MM.1S (cell line): Measurements from ENCODE around the gene WDR13.
"Not testable (repeated sequence)": the region's sequence is repeated elsewhere in the genome, so short reads cannot be mapped to it uniquely, and the experiment has no call there.

Source experiments
- DNase-seq: peaks from one replicate; pipeline ENCODE4 v3.0.0-alpha.2; 2015
- H2AFZ ChIP-seq: fragments of 300-600 bp; sonication (generic); 2 replicates; pipeline ENCODE4 v1.6.0; 2016; ENCODE audit warnings: antibody characterized with exemption, low read length
- H3F3A ChIP-seq: fragments of 300-600 bp; sonication (generic); 2 replicates; pipeline ENCODE4 v1.6.1; 2016; ENCODE audit warnings: mild to moderate bottlenecking, antibody characterized with exemption, low read length, moderate library complexity, mixed read lengths; ENCODE audit not compliant: insufficient read depth
- H3K27ac ChIP-seq: fragments of 300-600 bp; sonication (generic); 2 replicates; pipeline ENCODE4 v1.5.1; 2016; ENCODE audit warnings: mild to moderate bottlenecking, low read length
- H3K27me3 ChIP-seq: fragments of 300-600 bp; sonication (generic); replicated peaks from 2 replicates; pipeline ENCODE4 v1.6.0; 2016; ENCODE audit warnings: low read length; ENCODE audit not compliant: insufficient read depth
- H3K36me3 ChIP-seq: fragments of 300-600 bp; sonication (generic); replicated peaks from 2 replicates; pipeline ENCODE4 v1.6.1; 2016; ENCODE audit warnings: mild to moderate bottlenecking, low read length, mixed read lengths; ENCODE audit not compliant: insufficient read depth
- H3K4me1 ChIP-seq: fragments of 300-600 bp; sonication (generic); 2 replicates; pipeline ENCODE4 v1.6.1; 2016; ENCODE audit warnings: low read length, mixed read lengths
- H3K4me2 ChIP-seq: fragments of 300-600 bp; sonication (generic); 2 replicates; pipeline ENCODE4 v1.6.0; 2016; ENCODE audit warnings: low read depth, low read length
- H3K4me3 ChIP-seq: fragments of 300-600 bp; sonication (generic); 2 replicates; pipeline ENCODE4 v1.5.1; 2016; ENCODE audit warnings: low read length, mixed read lengths
- H3K79me2 ChIP-seq: fragments of 300-600 bp; sonication (generic); 2 replicates; pipeline ENCODE4 v1.6.1; 2016; ENCODE audit warnings: mixed run types, low read length, mixed read lengths
- H3K9ac ChIP-seq: fragments of 300-600 bp; sonication (generic); 2 replicates; pipeline ENCODE4 v1.6.1; 2016; ENCODE audit warnings: low read length, mixed read lengths
- H3K9me2 ChIP-seq: fragments of 300-600 bp; sonication (generic); replicated peaks from 2 replicates; pipeline ENCODE4 v1.6.1; 2016; ENCODE audit warnings: mild to moderate bottlenecking, low read length, mixed read lengths; ENCODE audit not compliant: insufficient read depth
- H3K9me3 ChIP-seq: fragments of 300-600 bp; sonication (generic); replicated peaks from 2 replicates; pipeline ENCODE4 v1.6.1; 2016; ENCODE audit warnings: mild to moderate bottlenecking, low read length, mixed read lengths; ENCODE audit not compliant: insufficient read depth
- H4K20me1 ChIP-seq: fragments of 300-600 bp; sonication (generic); 2 replicates; pipeline ENCODE4 v1.6.1; 2016; ENCODE audit warnings: mild to moderate bottlenecking, low read length, moderate library complexity, mixed read lengths; ENCODE audit not compliant: insufficient read depth
- EZH2 ChIP-seq: fragments of 300-600 bp; sonication (generic); optimal IDR thresholded peaks from 2 replicates; pipeline ENCODE3; 2017; ENCODE audit warnings: low read depth, mild to moderate bottlenecking, antibody characterized with exemption, low read length, mixed read lengths
- EZH2phosphoT487 ChIP-seq: fragments of 300-600 bp; sonication (generic); IDR thresholded peaks from 2 replicates; pipeline ENCODE4 v1.6.1; 2018; ENCODE audit warnings: antibody characterized with exemption, low read length
- TF ChIP-seq, protein P1 (sequence below): fragments of 300-600 bp; sonication (generic); IDR thresholded peaks from 2 replicates; pipeline ENCODE4 v1.5.1; 2016; ENCODE audit warnings: antibody characterized with exemption, low read length, mixed read lengths

The WDR13 gene

GRCh38 chrX:48597353-48598264, at the start of gene WDR13:
WDR13 (plus strand) TSS chrX:48597492; CDS start chrX:48597997, 505 bp downstream.
- DNase-seq = peak; percentile 91
- Histone ChIP-seq H3K27ac (peak within 1 kb of the TSS; percentile 98), H3K4me3 (peak within 1 kb of the TSS; percentile 94), H4K20me1 (no peaks in the 10 kb centered on the region), H3K4me1 (no peaks in the 10 kb centered on the region), H3K4me2 (peak within 1 kb of the TSS; percentile 72), H3K27me3 (no peaks in the 10 kb centered on the region), H3K9ac (peak within 1 kb of the TSS; percentile 96), H3K9me2 (no peaks in the 10 kb centered on the region), H3K36me3 (no peaks in the 10 kb centered on the region), H3K79me2 (0 out of 2 replicates have a peak, but pooled peaks cover 2% of the 10 kb centered on the region), H3F3A (no peaks in the 10 kb centered on the region), H2AFZ (peak within 1 kb of the TSS; percentile 78), H3K9me3 (no peaks in the 10 kb centered on the region)
- TF ChIP-seq EZH2 = no peak
- TF ChIP-seq, protein P1, sequence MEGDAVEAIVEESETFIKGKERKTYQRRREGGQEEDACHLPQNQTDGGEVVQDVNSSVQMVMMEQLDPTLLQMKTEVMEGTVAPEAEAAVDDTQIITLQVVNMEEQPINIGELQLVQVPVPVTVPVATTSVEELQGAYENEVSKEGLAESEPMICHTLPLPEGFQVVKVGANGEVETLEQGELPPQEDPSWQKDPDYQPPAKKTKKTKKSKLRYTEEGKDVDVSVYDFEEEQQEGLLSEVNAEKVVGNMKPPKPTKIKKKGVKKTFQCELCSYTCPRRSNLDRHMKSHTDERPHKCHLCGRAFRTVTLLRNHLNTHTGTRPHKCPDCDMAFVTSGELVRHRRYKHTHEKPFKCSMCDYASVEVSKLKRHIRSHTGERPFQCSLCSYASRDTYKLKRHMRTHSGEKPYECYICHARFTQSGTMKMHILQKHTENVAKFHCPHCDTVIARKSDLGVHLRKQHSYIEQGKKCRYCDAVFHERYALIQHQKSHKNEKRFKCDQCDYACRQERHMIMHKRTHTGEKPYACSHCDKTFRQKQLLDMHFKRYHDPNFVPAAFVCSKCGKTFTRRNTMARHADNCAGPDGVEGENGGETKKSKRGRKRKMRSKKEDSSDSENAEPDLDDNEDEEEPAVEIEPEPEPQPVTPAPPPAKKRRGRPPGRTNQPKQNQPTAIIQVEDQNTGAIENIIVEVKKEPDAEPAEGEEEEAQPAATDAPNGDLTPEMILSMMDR = no peak
- TF ChIP-seq EZH2phosphoT487 = no peak

DNA sequence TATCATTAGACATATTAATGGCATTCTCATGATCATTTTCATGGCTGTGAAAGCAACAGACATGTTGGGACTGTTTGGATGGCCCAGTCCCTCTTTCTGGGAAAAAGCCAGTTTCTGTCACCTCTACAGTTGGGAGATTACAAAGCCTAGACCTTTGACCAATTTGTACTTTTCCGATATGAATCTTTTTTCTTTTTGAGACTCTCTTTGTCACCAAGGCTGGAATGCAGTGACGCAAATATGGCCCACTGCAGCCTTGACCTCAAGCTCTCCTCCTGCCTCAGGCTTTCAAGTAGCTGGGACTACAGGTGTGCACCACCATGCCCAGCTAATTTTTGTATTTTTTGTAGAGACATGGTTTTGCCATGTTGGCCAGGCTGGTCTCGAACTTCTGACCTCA, 48.4 kb upstream of the WDR13 start:
- H3K27ac ChIP-seq = no peak overlapping the region
- H3K36me3 ChIP-seq = no peaks in the 10 kb centered on the region
- H3K4me2 ChIP-seq = no peak overlapping the region
- H3K9me2 ChIP-seq = no peaks in the 10 kb centered on the region
- no peak for DNase-seq
- H2AFZ ChIP-seq = no peak overlapping the region
- H3K27me3 ChIP-seq = no peaks in the 10 kb centered on the region
- peaks cover 11% of the 10 kb centered on the region; the same call in 1 of the 2 replicates for H3K79me2 ChIP-seq
- H3K4me3 ChIP-seq = no peak overlapping the region
- no peaks in the 10 kb centered on the region for H4K20me1 ChIP-seq
- H3K9ac ChIP-seq = no peak overlapping the region
- no peaks in the 10 kb centered on the region for H3K9me3 ChIP-seq
- H3K4me1 ChIP-seq = no peaks in the 10 kb centered on the region
- no peak for TF ChIP-seq EZH2phosphoT487
- TF ChIP-seq EZH2 = no peak
- TF ChIP-seq, protein P1 = no peak
- no peaks in the 10 kb centered on the region for H3F3A ChIP-seq

DNA sequence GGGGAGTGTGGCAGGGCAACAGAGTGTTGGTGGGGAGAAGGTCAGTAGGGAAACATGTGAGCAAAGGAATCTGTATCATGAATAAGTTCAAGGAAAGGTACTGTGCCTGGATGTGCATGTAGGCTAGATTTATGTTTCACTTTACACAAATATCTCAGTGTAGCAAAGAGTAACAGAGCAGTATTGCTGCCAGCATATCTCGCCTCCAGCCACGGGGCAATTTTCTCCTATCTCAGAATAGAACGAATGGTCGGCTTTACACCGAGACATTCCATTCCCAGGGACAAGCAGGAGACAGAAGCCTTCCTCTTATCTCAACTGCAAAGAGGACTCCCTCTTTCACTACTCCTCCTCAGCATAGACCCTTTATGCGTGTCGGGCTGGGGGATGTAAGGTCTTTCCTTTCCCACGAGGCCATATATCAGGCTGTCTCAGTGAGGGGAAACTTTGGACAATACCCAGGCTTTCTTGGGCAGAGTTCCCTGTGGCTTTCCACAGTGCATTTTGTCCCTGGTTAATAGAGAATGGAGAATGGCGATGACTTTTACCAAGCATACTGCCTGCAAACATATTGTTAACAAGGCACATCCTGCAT, 41.5 kb upstream of the WDR13 start:
- not testable (repeated sequence) for H3K36me3 ChIP-seq, H3K9me3 ChIP-seq, H3K9ac ChIP-seq, H3K27ac ChIP-seq, DNase-seq, H3K4me3 ChIP-seq, H3K9me2 ChIP-seq, H3F3A ChIP-seq, H3K4me2 ChIP-seq, H2AFZ ChIP-seq, H3K4me1 ChIP-seq, H3K27me3 ChIP-seq, H3K79me2 ChIP-seq, H4K20me1 ChIP-seq
